ENCODE measurements around the gene ZNF77. TPM values are rescaled to one million over a fixed set of nuclear protein-coding genes. Genes with fewer than 3 reads are reported as not detected.

The ZNF77 gene
- total RNA-seq, 2 experiments from 2014 or later = 5.4 to 6.8 TPM

Other genes with a start within 250 kb of the ZNF77 start
- gene GNG7, start 242.3 kb downstream of the ZNF77 start, total RNA-seq (2014; rRNA removed; shearing (Covaris generic)) = 14.2 and 15.3 TPM in 2 replicates
- 13.9 and 15.6 TPM in 2 replicates for gene GNG7, start 242.3 kb downstream of the ZNF77 start, total RNA-seq (2022)
- 0.10 TPM in 1 of 2 replicates, not detected in the other for gene DIRAS1, start 223.6 kb downstream of the ZNF77 start, total RNA-seq (2014; rRNA removed; shearing (Covaris generic))
- gene DIRAS1, start 223.6 kb downstream of the ZNF77 start, total RNA-seq (2022) = 0.52 TPM in 1 of 2 replicates, not detected in the other
- gene SLC39A3, start 205.0 kb downstream of the ZNF77 start, total RNA-seq (2014; rRNA removed; shearing (Covaris generic)) = 33.3 and 45.6 TPM in 2 replicates
- gene SLC39A3, start 205.0 kb downstream of the ZNF77 start, total RNA-seq (2022) = 38.6 and 46.8 TPM in 2 replicates
- gene SGTA, start 161.7 kb downstream of the ZNF77 start, total RNA-seq (2014; rRNA removed; shearing (Covaris generic)) = 67.5 and 82.4 TPM in 2 replicates
- gene SGTA, start 161.7 kb downstream of the ZNF77 start, total RNA-seq (2022) = 68.2 and 70.9 TPM in 2 replicates
- gene THOP1, start 159.5 kb downstream of the ZNF77 start, total RNA-seq (2014; rRNA removed; shearing (Covaris generic)) = 191 and 217 TPM in 2 replicates
- gene THOP1, start 159.5 kb downstream of the ZNF77 start, total RNA-seq (2022) = 140 and 170 TPM in 2 replicates
- gene ZNF554, start 125.1 kb downstream of the ZNF77 start, total RNA-seq (2014; rRNA removed; shearing (Covaris generic)) = 1.6 and 4.4 TPM in 2 replicates
- 3.7 and 3.9 TPM in 2 replicates for gene ZNF554, start 125.1 kb downstream of the ZNF77 start, total RNA-seq (2022)
- gene ZNF555, start 103.5 kb downstream of the ZNF77 start, total RNA-seq (2014; rRNA removed; shearing (Covaris generic)) = 2.4 and 2.8 TPM in 2 replicates
- 5.1 and 6.9 TPM in 2 replicates for gene ZNF555, start 103.5 kb downstream of the ZNF77 start, total RNA-seq (2022)
- gene ZNF556, start 77.6 kb downstream of the ZNF77 start, total RNA-seq (2014; rRNA removed; shearing (Covaris generic)) = 0.09 and 0.15 TPM in 2 replicates
- not detected in 2 replicates for gene ZNF556, start 77.6 kb downstream of the ZNF77 start, total RNA-seq (2022)
- 7.4 and 7.7 TPM in 2 replicates for gene ZNF57, start 44.0 kb downstream of the ZNF77 start, total RNA-seq (2014; rRNA removed; shearing (Covaris generic))
- 4.3 and 6.6 TPM in 2 replicates for gene ZNF57, start 44.0 kb downstream of the ZNF77 start, total RNA-seq (2022)
- 15.9 and 16.4 TPM in 2 replicates for gene TLE6, start 32.6 kb upstream of the ZNF77 start, total RNA-seq (2014; rRNA removed; shearing (Covaris generic))
- gene TLE6, start 32.6 kb upstream of the ZNF77 start, total RNA-seq (2022) = 21.5 and 23.0 TPM in 2 replicates
- 1.6 and 1.7 TPM in 2 replicates for gene TLE2, start 84.3 kb upstream of the ZNF77 start, total RNA-seq (2014; rRNA removed; shearing (Covaris generic))
- gene TLE2, start 84.3 kb upstream of the ZNF77 start, total RNA-seq (2022) = 1.1 and 1.2 TPM in 2 replicates
- gene TLE5, start 117.5 kb upstream of the ZNF77 start, total RNA-seq (2014; rRNA removed; shearing (Covaris generic)) = 424 and 448 TPM in 2 replicates
- 376 and 463 TPM in 2 replicates for gene TLE5, start 117.5 kb upstream of the ZNF77 start, total RNA-seq (2022)
- 12.9 and 13.4 TPM in 2 replicates for gene GNA11, start 149.4 kb upstream of the ZNF77 start, total RNA-seq (2014; rRNA removed; shearing (Covaris generic))
- 10.1 and 14.3 TPM in 2 replicates for gene GNA11, start 149.4 kb upstream of the ZNF77 start, total RNA-seq (2022)
- gene GNA15, start 191.1 kb upstream of the ZNF77 start, total RNA-seq (2014; rRNA removed; shearing (Covaris generic)) = not detected in 2 replicates
- gene GNA15, start 191.1 kb upstream of the ZNF77 start, total RNA-seq (2022) = not detected in 2 replicates
- 25.9 and 34.1 TPM in 2 replicates for gene S1PR4, start 233.8 kb upstream of the ZNF77 start, total RNA-seq (2014; rRNA removed; shearing (Covaris generic))
- gene S1PR4, start 233.8 kb upstream of the ZNF77 start, total RNA-seq (2022) = 25.8 and 26.5 TPM in 2 replicates
- gene NCLN, start 241.0 kb upstream of the ZNF77 start, total RNA-seq (2014; rRNA removed; shearing (Covaris generic)) = 33.2 and 49.2 TPM in 2 replicates
- gene NCLN, start 241.0 kb upstream of the ZNF77 start, total RNA-seq (2022) = 52.7 and 61.9 TPM in 2 replicates